Activated T-helper 9 cell treated with anti-CD3 and anti-CD28 coated beads, Interleukin-2, amount 50 U/mL, for 16 hours (primary cell): Measurements from ENCODE around the gene CASKIN2.
"Not testable (repeated sequence)": the region's sequence is repeated elsewhere in the genome, so short reads cannot be mapped to it uniquely, and the experiment has no call there.

ENCODE experiments used
- DNase-seq: peaks from one replicate; pipeline ENCODE4 v3.0.0-alpha.2; 2020; ENCODE audit warnings: low read depth

CASKIN2 gene

GRCh38 chr17:75488693-75489510 is 26.4 kb downstream of the CASKIN2 start:
- DNase-seq: no peak

GRCh38 chr17:75487351-75488070 is 27.8 kb downstream of the CASKIN2 start:
- DNase-seq: no peak

GRCh38 chr17:75486951-75487350 is 28.4 kb downstream of the CASKIN2 start:
- no peak for DNase-seq

DNA sequence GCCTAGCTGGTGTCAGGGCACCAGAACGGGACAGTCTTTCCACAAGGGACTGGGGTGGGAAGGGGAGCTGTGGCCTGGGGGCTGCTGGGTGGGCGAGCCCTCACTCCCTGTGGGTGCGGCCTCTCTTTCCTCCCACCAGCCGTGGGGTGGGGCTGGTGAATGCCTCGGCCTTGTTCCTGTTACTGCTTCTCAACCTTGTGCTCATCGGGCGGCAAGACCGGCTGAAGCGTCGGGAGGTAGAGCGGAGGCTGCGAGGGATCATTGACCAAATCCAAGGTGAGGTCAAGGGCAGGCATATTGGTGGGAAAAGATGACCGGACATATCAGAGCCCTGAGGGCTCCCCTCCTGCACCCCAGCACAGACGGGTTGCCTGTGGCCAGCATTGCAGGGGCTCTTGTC is 29.2 kb downstream of the CASKIN2 start:
- DNase-seq: no peak

DNA sequence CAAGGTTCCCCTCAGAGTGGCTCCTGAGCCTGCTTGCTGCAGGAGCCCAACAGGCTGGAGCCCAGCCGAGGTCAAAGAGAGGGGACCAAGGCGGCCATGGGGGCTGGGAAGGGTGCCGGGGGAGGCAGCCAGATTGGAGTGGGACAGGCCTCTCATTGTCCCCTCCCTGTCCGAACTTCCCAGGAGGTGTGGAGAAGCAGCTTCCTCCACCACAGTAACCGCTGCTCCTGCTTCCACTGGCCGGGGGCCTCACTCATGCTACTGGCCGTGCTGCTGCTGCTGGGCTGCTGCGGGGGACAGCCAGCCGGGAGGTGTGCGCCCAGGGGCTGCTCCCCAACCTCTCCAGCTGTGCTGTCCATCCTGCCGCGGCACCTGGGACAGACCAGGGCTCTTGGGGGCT is 29.6 kb downstream of the CASKIN2 start:
- no peak for DNase-seq

DNA sequence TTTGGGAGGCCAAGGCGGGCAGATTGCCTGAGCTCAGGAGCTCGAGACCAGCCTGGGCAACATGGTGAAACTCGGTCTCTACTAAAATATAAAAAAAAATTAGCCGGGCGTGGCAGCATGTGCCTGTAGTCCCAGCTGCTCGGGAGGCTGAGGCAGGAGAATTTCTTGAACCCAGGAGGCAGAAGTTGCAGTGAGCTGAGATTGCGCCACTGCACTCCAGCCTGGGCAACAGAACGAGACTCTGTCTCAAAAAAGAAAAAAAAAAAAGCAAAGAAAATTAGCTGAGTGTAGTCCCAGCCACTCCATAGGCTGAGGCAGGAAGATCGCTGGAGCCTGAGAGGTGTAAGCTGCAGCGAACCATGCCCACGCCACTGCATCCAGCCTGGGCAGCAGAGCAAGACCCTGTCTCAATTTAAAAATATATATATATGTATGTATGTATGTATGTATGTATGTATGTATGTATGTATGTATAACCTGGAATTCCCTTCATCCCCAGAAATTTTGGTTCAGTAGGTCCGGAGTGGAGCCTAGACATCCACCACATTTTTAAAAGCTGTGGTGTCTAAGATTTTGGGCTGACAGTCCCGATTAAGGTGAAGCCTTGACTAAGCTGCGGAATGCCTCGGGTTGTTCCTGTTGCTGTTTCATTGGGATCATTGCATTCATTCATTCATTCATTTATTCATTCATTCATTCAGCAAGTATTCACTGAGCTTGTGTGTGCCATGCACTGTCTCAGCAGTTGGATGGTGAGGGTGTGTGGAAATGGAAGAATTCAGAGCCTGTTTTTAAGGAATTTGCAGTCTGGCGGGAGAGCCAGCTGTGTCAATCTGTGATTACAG is 33.0 kb downstream of the CASKIN2 start:
- no peak for DNase-seq

DNA sequence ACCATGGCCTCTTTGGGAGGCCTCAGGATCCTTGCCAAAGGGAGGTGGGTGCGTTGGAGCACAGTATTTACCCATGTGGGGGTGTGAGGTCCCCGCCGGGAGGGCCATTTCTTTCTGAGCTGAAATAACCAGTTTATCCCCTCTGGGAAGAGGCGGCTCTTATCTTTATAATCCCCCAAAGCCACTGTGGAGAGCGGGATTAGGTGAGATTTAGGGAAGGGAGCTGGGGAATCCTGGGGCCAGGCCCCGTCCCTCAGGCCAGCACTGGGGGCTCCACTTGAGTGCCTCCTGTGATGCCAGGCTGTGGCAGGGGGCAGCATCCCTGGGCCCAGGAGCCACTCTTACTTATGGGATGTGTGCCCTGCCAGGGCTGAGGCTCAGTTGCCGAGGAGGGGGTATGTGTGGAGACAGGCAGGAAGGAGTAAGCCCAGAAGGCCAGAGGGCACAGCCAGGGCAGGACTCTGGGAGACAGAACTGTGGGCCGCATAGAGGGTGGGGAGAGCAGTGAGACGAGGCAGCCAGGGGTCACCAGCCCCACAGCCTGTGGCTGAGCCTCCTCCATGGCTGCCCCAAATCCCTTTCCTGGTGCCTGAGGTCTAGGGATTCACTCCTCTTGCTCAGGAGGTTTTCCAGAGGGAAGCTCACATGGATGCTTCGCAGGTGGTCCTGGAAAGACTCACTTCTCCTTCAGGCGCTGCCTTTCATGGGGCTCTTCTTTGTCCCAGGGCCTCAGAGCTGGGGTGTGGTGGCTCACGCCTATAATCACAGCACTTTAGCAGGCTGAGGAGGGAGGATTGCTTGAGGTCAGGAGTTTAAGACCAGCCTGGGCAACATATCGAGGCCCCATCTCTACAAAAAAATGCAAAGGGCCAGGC is 33.9 kb downstream of the CASKIN2 start:
- no peak for DNase-seq

DNA sequence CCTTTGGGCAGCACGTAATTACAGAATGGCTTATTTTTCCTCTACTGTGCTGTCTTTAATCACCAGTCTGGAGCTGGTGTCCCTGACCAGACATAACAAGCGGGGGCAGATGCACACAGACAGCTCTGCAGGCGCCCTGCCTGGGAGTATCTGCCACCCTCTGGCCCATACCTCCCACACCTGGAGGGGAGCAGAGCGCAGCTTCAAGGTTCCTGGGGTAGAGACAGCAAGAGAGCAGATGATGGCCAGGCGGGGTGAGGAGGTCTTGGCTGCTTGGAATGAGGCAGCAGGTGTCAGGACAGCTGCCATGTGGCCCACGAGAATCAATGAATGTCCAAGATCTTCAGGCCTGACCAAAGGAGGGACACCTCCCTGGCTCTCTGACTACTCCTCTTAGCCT is 35.1 kb downstream of the CASKIN2 start:
- DNase-seq: no peak

DNA sequence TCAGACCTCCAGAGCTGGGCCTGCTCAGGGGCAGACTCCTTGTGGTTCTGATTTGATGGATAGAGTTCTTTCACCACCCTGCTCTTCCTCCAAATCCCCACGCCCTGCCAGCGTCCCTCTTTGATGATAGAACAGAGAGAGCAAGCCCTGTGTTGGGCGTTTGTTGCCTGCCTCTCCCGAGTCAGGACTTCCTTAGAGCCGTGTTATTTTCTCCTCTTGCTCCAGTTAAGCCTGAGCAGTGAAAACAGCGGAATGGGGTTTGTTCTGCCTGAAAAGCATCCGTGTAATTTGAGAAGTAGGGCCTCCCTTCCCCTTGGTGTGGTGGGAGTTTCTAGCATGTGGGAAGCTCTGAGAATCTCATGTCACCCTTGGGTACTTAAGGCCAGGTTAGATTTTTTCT is 36.8 kb downstream of the CASKIN2 start:
- DNase-seq: no peak

DNA sequence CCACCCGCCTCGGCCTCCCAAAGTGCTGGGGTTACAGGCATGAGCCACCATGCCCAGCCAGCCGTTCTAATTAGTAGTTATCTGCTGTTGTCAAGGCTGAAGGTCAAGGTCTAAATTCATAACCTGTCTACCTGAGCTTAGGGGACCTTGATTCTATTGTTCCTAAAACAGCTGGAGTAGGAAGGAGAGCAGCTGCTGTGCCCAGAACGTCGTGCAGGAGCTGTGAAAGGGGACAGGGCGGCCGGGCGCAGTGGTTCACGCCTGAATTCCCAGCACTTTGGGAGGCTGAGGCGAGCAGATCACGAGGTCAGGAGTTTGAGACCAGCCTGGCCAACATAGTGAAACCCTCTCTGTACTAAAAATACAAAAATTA is 37.9 kb downstream of the CASKIN2 start:
- DNase-seq: not testable (repeated sequence)

DNA sequence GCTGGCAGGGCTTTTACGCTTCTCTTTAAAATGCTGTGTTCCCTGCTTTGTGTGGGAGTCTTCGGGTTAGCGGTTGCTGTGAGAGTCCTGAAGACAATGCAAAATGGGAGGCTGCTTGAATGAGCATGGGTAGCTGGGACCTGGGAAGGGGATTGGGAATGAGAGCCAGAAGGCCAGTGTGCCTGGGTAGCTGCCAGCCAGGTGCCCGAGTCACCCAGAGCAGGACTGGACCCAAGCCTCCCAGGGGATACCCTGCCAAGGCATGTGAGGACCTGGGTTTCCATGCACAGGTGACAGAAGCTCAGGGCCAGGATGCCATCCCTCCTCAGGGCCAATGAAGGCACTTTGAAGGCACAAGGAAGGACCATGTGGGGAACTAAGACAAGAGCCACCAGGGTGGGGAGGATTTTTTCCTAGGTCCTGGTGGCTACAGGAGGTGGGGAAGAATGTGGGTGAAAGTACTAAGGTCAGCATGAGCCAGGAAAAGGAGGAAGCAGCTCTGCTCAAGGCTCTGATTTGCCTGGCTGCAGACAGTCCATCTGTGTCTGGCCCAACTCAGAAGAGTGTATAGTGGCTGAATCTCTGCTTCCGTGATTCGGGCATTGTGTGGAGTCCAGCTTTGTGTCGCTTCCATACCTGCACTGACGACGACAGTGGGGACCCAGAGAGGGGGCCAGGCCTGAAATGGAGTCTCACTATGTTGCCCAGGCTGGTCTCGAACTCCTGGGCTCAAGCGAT is 38.4 kb downstream of the CASKIN2 start:
- DNase-seq: no peak

GRCh38 chr17:75476271-75476671 is 39.1 kb downstream of the CASKIN2 start:
- DNase-seq: no peak

DNA sequence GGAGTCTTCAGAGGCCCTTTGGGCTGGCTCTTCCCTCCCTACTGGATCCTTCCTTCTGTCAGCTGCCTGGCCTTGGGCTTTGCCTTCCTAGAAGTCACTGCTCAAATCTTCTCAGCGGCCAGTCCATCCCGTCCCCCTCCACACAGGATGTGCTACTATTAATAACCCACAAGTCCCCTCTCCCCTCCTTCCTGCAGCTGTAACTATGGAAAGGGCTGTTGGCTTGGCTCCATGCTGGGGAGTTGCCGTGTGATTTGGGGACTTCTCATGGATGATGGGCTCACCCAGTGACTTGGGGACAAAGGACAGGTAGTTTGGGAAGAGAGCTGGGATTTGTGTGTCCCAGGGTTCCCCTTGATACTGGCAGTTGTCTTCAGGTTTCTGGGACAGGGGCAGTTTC is 39.5 kb downstream of the CASKIN2 start:
- DNase-seq: no peak

GRCh38 chr17:75475144-75475835 is 40.0 kb downstream of the CASKIN2 start:
- DNase-seq: no peak

- no peak for DNase-seq
Measured at GRCh38 chr17:75474736-75475135, 40.6 kb downstream of the CASKIN2 start.

DNA sequence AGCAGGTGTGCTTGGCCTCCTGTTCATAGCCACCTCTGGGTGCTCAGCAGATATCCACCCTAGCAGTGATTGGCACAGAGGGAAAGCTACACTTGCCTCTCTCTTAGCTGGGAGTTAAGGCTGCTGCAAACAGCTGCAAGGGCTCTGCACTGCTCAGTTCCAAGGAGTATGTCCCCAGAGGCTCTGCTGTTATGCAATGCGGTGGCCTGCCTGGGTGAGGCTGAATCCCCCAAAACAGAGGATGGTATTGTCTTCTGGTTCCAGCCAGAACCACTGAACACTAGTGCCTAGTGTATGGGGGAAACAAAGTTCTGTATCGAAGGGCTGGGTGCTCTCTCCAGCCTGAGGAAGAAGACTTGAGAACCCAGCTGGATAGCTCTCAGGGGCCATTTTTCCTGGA is 42.1 kb downstream of the CASKIN2 start:
- DNase-seq: no peak

GRCh38 chr17:75472119-75472518 is 43.2 kb downstream of the CASKIN2 start:
- no peak for DNase-seq

GRCh38 chr17:75471207-75471606 is 44.1 kb downstream of the CASKIN2 start:
- no peak for DNase-seq

DNA sequence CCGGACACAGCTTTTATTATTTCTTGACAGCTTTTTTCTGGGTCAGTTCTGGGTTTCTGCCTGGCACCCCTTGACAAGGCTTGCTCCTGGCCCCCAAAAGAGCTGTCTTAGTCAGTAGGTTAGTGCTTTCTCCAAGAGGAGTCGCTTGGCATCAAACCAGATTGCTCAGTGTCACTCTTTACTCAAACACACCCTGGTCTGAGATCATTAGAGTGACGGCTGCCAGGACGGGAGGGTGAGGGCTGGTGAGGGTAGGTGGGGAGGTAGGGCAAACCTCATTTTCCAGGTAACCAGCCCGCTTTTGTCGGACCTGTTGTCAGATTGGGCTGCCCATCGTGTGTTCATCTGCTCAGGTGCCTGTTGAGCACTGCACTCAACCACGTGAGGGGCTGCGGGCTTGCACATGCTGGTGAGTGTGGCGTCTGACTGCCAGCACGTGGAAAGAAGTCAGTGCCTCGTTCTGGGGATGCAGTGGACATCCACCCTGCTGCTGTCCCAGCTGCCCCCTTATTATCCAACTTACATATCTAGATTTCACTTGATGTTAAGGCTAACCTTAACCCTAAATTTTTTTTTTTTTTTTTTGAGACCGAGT is 46.5 kb downstream of the CASKIN2 start:
- DNase-seq: no peak

DNA sequence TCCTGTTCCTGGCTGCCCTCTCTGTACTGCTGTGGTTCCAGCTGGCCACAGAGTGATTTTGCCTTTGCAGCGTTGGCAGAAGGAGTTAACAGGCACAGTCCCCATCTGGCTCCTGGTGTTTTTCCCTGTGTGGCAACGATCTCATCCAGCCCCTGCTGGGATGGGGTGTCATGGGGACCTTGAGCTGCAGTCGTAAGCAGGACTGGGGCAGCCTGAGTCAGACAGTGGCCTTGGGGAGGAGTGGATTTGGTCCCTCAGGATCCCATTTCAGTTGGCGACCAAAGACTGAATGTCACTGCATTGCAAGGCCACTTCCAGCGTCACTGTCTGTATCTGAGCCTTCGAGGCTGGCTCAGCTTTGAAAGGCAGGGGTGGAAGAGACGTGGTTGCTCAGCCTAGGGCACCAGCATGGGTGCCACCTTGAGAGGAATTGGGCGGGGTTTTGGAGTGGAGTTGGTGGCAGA is 47.0 kb downstream of the CASKIN2 start:
- no peak for DNase-seq
